ENCODE measurements around the gene IL4R.
"Not testable (repeated sequence)": the region's sequence is repeated elsewhere in the genome, so short reads cannot be mapped to it uniquely, and the experiment has no call there.

DNA sequence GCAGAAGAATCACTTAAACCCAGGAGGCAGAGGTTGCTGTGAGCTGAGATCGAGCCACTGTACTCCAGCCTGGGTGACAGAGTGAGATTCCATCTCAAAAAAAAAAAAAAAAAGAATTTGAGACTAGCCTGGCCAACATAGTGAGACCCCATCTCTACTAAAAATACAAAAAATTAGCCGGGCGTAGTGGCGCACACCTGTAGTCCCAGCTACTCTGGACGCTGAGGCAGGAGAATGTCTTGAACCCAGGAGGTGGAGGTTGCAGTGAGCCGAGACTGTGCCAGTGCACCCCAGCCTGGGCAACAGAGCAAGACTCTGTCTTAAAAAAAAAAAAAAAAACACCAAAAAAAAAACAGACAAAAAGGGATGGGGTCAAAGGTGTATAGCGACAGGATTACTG lies 41.1 kb upstream of the IL4R start:
- TF ChIP-seq, protein P1, sequence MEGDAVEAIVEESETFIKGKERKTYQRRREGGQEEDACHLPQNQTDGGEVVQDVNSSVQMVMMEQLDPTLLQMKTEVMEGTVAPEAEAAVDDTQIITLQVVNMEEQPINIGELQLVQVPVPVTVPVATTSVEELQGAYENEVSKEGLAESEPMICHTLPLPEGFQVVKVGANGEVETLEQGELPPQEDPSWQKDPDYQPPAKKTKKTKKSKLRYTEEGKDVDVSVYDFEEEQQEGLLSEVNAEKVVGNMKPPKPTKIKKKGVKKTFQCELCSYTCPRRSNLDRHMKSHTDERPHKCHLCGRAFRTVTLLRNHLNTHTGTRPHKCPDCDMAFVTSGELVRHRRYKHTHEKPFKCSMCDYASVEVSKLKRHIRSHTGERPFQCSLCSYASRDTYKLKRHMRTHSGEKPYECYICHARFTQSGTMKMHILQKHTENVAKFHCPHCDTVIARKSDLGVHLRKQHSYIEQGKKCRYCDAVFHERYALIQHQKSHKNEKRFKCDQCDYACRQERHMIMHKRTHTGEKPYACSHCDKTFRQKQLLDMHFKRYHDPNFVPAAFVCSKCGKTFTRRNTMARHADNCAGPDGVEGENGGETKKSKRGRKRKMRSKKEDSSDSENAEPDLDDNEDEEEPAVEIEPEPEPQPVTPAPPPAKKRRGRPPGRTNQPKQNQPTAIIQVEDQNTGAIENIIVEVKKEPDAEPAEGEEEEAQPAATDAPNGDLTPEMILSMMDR (IDR thresholded peaks at IDR 0.05) = not testable (repeated sequence)
- not testable (repeated sequence) for TF ChIP-seq POLR2A (IDR thresholded peaks at IDR 0.05)

Measured in Peyer's patch (tissue), 4 donors.